OCI-LY7 (cell line): Measurements from ENCODE around the gene ARR3. TPM values are rescaled to one million over a fixed set of nuclear protein-coding genes. Genes with fewer than 3 reads are reported as not detected.

Experiments used
- BruUV-seq: library from RNA; stranded (reverse); fragments of 400-500 nt; replicated peaks from 2 replicates; lab custom pipeline; 2021; lab: Mats Ljungman, UMichigan
- CTCF ChIA-PET: fragments of 300-600 bp; sonication (Branson Sonifier 250); formaldehyde crosslinking; loops from one replicate; lab custom pipeline; 2022; ENCODE audit warnings: antibody characterized with exemption; ENCODE audit not compliant: unreplicated experiment; lab: Charles Lee
- POLR2A ChIA-PET: fragments of 300-600 bp; sonication (Branson Sonifier 250); formaldehyde crosslinking; loops from one replicate; lab custom pipeline; 2022; ENCODE audit warnings: antibody characterized with exemption; lab: Charles Lee
- DNase-seq: peaks from one replicate; pipeline ENCODE4 v3.0.0-alpha.2; 2015; ENCODE audit warnings: low spot score
- H2AFZ ChIP-seq: fragments of 200-600 bp; sonication (generic), shearing (Covaris generic); 2 replicates; pipeline ENCODE4 v1.6.1; 2014; ENCODE audit warnings: mild to moderate bottlenecking, antibody characterized with exemption, low read length, moderate library complexity
- H3K27ac ChIP-seq: fragments of 200-600 bp; sonication (generic); 2 replicates; pipeline ENCODE4 v1.5.1; 2014; ENCODE audit warnings: mixed run types, low read depth, mild to moderate bottlenecking, moderate library complexity, low read length, inconsistent platforms; ENCODE audit not compliant: poor library complexity, severe bottlenecking
- H3K36me3 ChIP-seq: fragments of 200-600 bp; sonication (generic); 2 replicates; pipeline ENCODE4 v1.6.1; 2014; ENCODE audit warnings: mild to moderate bottlenecking, antibody characterized with exemption, low read length, moderate library complexity, mixed read lengths; ENCODE audit not compliant: insufficient read depth
- H3K4me1 ChIP-seq: fragments of 200-600 bp; sonication (generic); 2 replicates; pipeline ENCODE4 v1.5.1; 2014; ENCODE audit warnings: mild to moderate bottlenecking, low read length; ENCODE audit not compliant: insufficient read depth, poor library complexity, severe bottlenecking
- H3K4me2 ChIP-seq: fragments of 200-600 bp; sonication (generic); 2 replicates; pipeline ENCODE4 v1.6.1; 2014; ENCODE audit warnings: mild to moderate bottlenecking, low read length
- H3K4me3 ChIP-seq: fragments of 200-600 bp; sonication (generic); 2 replicates; pipeline ENCODE4 v1.5.1; 2014; ENCODE audit warnings: mild to moderate bottlenecking, low read depth, low read length; ENCODE audit not compliant: poor library complexity, severe bottlenecking
- H3K79me2 ChIP-seq: fragments of 200-600 bp; sonication (generic); 2 replicates; pipeline ENCODE4 v1.6.1; 2016; ENCODE audit warnings: low read depth, mild to moderate bottlenecking, low read length, moderate library complexity, mixed read lengths; ENCODE audit not compliant: insufficient read depth
- H3K9me2 ChIP-seq: fragments of 200-600 bp; sonication (generic); 2 replicates; pipeline ENCODE4 v1.6.1; 2016; ENCODE audit warnings: mild to moderate bottlenecking, low read length, mixed read lengths; ENCODE audit not compliant: insufficient read depth
- H3K9me3 ChIP-seq: fragments of 200-600 bp; sonication (generic); 2 replicates; pipeline ENCODE4 v1.6.1; 2014; ENCODE audit warnings: mild to moderate bottlenecking, mixed run types, low read length, mixed read lengths
- H4K20me1 ChIP-seq: fragments of 200-600 bp; sonication (generic); 2 replicates; pipeline ENCODE4 v1.6.1; 2014; ENCODE audit warnings: mild to moderate bottlenecking, antibody characterized with exemption, low read length, moderate library complexity, mixed read lengths; ENCODE audit not compliant: insufficient read depth
- EZH2phosphoT487 ChIP-seq: fragments of 200-600 bp; sonication (generic); IDR thresholded peaks from 2 replicates; pipeline ENCODE4 v1.6.1; 2018; ENCODE audit warnings: low read depth, borderline replicate concordance, mild to moderate bottlenecking, mixed run types, antibody characterized with exemption, low read length, moderate library complexity, mixed read lengths
- intact Hi-C: fragments of 100-400 bp; cut with micrococcal nuclease; formaldehyde crosslinking; loops from one replicate; pipeline ENCODE4 v1.10.0; 2022; ENCODE audit not compliant: unreplicated experiment
- small RNA-seq: library from RNA; depleted of rRNA; stranded (forward); fragments of <200 nt; gene quantifications from one replicate; pipeline ENCODE3, GENCODE V24; 2014
- total RNA-seq, 2 experiments: library from RNA; depleted of rRNA in 1 of 2; stranded (reverse); fragments of >200 nt in 1 of 2; shearing (Covaris generic) in 1 of 2; gene quantifications; 2 replicates each; pipeline ENCODE4 v1.2.3, GENCODE V29; 2014 to 2022
- TF ChIP-seq, protein P1 (sequence below): fragments of 200-600 bp; sonication (generic); conservative IDR thresholded peaks from 2 replicates; pipeline ENCODE4 v1.5.1; 2014; ENCODE audit warnings: mild to moderate bottlenecking, antibody characterized with exemption, low read length, moderate library complexity, mixed read lengths

The ARR3 gene
- total RNA-seq, 2 experiments from 2014 or later: not detected

GRCh38 chrX:70324326-70324725 lies 56.2 kb downstream of the ARR3 start:
- Histone ChIP-seq H3K27ac (no peak overlapping the region), H3K4me2 (no peak overlapping the region), H2AFZ (no peak overlapping the region), H4K20me1 (no peaks in the 10 kb centered on the region), H3K79me2 (no peaks in the 10 kb centered on the region), H3K4me3 (no peak overlapping the region), H3K36me3 (peaks cover 31% of the 10 kb centered on the region), H3K4me1 (no peaks in the 10 kb centered on the region), H3K9me3 (no peaks in the 10 kb centered on the region), H3K9me2 (no peaks in the 10 kb centered on the region)
- ChIA-PET CTCF (no interaction called here), POLR2A (no interaction called here)
- no TSS peak for BruUV-seq
- intact Hi-C loops: no loop called here
- TF ChIP-seq, protein P1, sequence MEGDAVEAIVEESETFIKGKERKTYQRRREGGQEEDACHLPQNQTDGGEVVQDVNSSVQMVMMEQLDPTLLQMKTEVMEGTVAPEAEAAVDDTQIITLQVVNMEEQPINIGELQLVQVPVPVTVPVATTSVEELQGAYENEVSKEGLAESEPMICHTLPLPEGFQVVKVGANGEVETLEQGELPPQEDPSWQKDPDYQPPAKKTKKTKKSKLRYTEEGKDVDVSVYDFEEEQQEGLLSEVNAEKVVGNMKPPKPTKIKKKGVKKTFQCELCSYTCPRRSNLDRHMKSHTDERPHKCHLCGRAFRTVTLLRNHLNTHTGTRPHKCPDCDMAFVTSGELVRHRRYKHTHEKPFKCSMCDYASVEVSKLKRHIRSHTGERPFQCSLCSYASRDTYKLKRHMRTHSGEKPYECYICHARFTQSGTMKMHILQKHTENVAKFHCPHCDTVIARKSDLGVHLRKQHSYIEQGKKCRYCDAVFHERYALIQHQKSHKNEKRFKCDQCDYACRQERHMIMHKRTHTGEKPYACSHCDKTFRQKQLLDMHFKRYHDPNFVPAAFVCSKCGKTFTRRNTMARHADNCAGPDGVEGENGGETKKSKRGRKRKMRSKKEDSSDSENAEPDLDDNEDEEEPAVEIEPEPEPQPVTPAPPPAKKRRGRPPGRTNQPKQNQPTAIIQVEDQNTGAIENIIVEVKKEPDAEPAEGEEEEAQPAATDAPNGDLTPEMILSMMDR: no peak
- TF ChIP-seq EZH2phosphoT487: no peak
- DNase-seq: no peak

GRCh38 chrX:70331161-70331560 lies 63.0 kb downstream of the ARR3 start:
- intact Hi-C loops: no loop called here
- H3K4me2 ChIP-seq: no peak overlapping the region
- H3K4me1 ChIP-seq: no peaks in the 10 kb centered on the region
- H2AFZ ChIP-seq: no peak overlapping the region
- no peaks in the 10 kb centered on the region for H3K79me2 ChIP-seq
- TF ChIP-seq, protein P1: no peak
- TF ChIP-seq EZH2phosphoT487: no peak
- H3K4me3 ChIP-seq: no peak overlapping the region
- no peak overlapping the region for H3K27ac ChIP-seq
- ChIA-PET CTCF (no interaction called here), POLR2A (no interaction called here)
- no peaks in the 10 kb centered on the region for H3K9me2 ChIP-seq
- H3K36me3 ChIP-seq: peaks cover 70% of the 10 kb centered on the region
- no TSS peak for BruUV-seq
- no peaks in the 10 kb centered on the region for H3K9me3 ChIP-seq
- H4K20me1 ChIP-seq: no peaks in the 10 kb centered on the region
- DNase-seq: no peak

Small RNAs within 50 kb of the gene (small RNA-seq; reads per million reads assigned to genes)
- not detected for gene RNA5SP507

Other genes with a start within 250 kb of the ARR3 start
- not detected in 2 replicates for gene AWAT2, start 218.4 kb upstream of the ARR3 start, total RNA-seq (2014; rRNA removed; shearing (Covaris generic))
- gene AWAT2, start 218.4 kb upstream of the ARR3 start, total RNA-seq (2022): not detected in 2 replicates
- gene OTUD6A, start 205.9 kb upstream of the ARR3 start, total RNA-seq (2014; rRNA removed; shearing (Covaris generic)): not detected in 2 replicates
- not detected in 2 replicates for gene OTUD6A, start 205.9 kb upstream of the ARR3 start, total RNA-seq (2022)
- 47.2 and 60.0 TPM in 2 replicates for gene IGBP1, start 134.9 kb upstream of the ARR3 start, total RNA-seq (2014; rRNA removed; shearing (Covaris generic))
- 60.5 and 61.7 TPM in 2 replicates for gene IGBP1, start 134.9 kb upstream of the ARR3 start, total RNA-seq (2022)
- not detected in 2 replicates for gene DGAT2L6, start 90.9 kb upstream of the ARR3 start, total RNA-seq (2014; rRNA removed; shearing (Covaris generic))
- gene DGAT2L6, start 90.9 kb upstream of the ARR3 start, total RNA-seq (2022): not detected in 2 replicates
- gene AWAT1, start 33.7 kb upstream of the ARR3 start, total RNA-seq (2014; rRNA removed; shearing (Covaris generic)): not detected in 2 replicates
- gene AWAT1, start 33.7 kb upstream of the ARR3 start, total RNA-seq (2022): not detected in 2 replicates
- gene P2RY4, start 8.1 kb upstream of the ARR3 start, total RNA-seq (2014; rRNA removed; shearing (Covaris generic)): 0.16 and 0.31 TPM in 2 replicates
- 0.21 and 0.46 TPM in 2 replicates for gene P2RY4, start 8.1 kb upstream of the ARR3 start, total RNA-seq (2022)
- gene RAB41, start 13.8 kb downstream of the ARR3 start, total RNA-seq (2014; rRNA removed; shearing (Covaris generic)): not detected in 2 replicates
- gene RAB41, start 13.8 kb downstream of the ARR3 start, total RNA-seq (2022): not detected in 2 replicates
- gene PDZD11, start 21.6 kb downstream of the ARR3 start, total RNA-seq (2014; rRNA removed; shearing (Covaris generic)): 23.0 and 23.3 TPM in 2 replicates
- 27.4 and 30.3 TPM in 2 replicates for gene PDZD11, start 21.6 kb downstream of the ARR3 start, total RNA-seq (2022)
- 29.9 and 32.5 TPM in 2 replicates for gene KIF4A, start 21.8 kb downstream of the ARR3 start, total RNA-seq (2014; rRNA removed; shearing (Covaris generic))
- gene KIF4A, start 21.8 kb downstream of the ARR3 start, total RNA-seq (2022): 40.7 and 43.4 TPM in 2 replicates
- 0.16 TPM in 1 of 2 replicates, not detected in the other for gene GDPD2, start 155.0 kb downstream of the ARR3 start, total RNA-seq (2014; rRNA removed; shearing (Covaris generic))
- not detected in 2 replicates for gene GDPD2, start 155.0 kb downstream of the ARR3 start, total RNA-seq (2022)
- 0.06 TPM in 1 of 2 replicates, not detected in the other for gene DLG3, start 176.5 kb downstream of the ARR3 start, total RNA-seq (2014; rRNA removed; shearing (Covaris generic))
- gene DLG3, start 176.5 kb downstream of the ARR3 start, total RNA-seq (2022): 0.09 TPM in 1 of 2 replicates, not detected in the other